Prostate gland (tissue), 2 donors: Measurements from ENCODE around the gene AMD1. TPM values are rescaled to one million over a fixed set of nuclear protein-coding genes. Genes with fewer than 3 reads are reported as not detected.

ENCODE experiments used
- DNase-seq: peaks from one replicate; pipeline ENCODE4 v3.0.0-alpha.2; 2019; ENCODE audit warnings: low spot score
- H3K27ac ChIP-seq, 2 donors: fragments of 200-600 bp; sonication (generic); 2 replicates each; pipeline ENCODE4 v1.5.1; 2017 to 2019
- H3K27me3 ChIP-seq: fragments of 200-600 bp; sonication (generic); replicated peaks from 2 replicates; pipeline ENCODE4 v1.5.1; 2019; ENCODE audit not compliant: insufficient read depth
- H3K36me3 ChIP-seq, 2 donors: fragments of 200-600 bp; sonication (generic); 1 replicate in 1 of 2; 2 replicates in 1 of 2; pipeline versions ENCODE4 v1.5.1 to v1.8.1; 2017 to 2019
- H3K4me1 ChIP-seq: fragments of 200-600 bp; sonication (generic); replicated peaks from 2 replicates; pipeline ENCODE4 v1.5.1; 2019
- H3K4me3 ChIP-seq, 2 donors: fragments of 200-600 bp; sonication (generic); 2 replicates each; pipeline ENCODE4 v1.5.1; 2017 to 2019
- H3K9me3 ChIP-seq: fragments of 200-600 bp; sonication (generic); 2 replicates; pipeline ENCODE4 v1.5.1; 2017
- POLR2A ChIP-seq: fragments of 450-650 bp; IDR thresholded peaks from one replicate; pipeline ENCODE4 v1.6.1; 2016; ENCODE audit warnings: antibody characterized with exemption, mild to moderate bottlenecking
- POLR2AphosphoS5 ChIP-seq: sonication (generic); formaldehyde crosslinking; IDR thresholded peaks from one replicate; pipeline ENCODE4 v1.6.1; 2017; ENCODE audit warnings: antibody characterized with exemption
- WGBS: methylation state at CpG from one replicate; pipeline ENCODE4 v1.1.5; 2018; 5-methylcytosine and 5-hydroxymethylcytosine counted together
- intact Hi-C: fragments of 100-400 bp; cut with DNase I; formaldehyde crosslinking; loops from one replicate; pipeline ENCODE4 v1.14.2; 2022
- small RNA-seq, 2 donors: library from RNA; depleted of rRNA; stranded (forward); fragments of <200 nt; gene quantifications; one replicate each; pipeline ENCODE3, GENCODE V24; 2016
- total RNA-seq, 2 donors: library from RNA; depleted of rRNA; stranded (reverse); fragments of >200 nt; gene quantifications; one replicate each; pipeline ENCODE4 v1.1.0, GENCODE V29; 2016
- TF ChIP-seq, protein P1 (sequence below), 4 experiments: fragments of 200-600 bp in 2 of 4; fragments of 450-650 bp in 2 of 4; sonication (generic) in 2 of 4; IDR thresholded peaks; 1 replicate in 3 of 4; 2 replicates in 1 of 4; pipeline ENCODE4 v1.5.1; 2016 to 2019; ENCODE audit warnings: antibody characterized with exemption in 4 of 4, mild to moderate bottlenecking in 2 of 4, moderate library complexity in 2 of 4

AMD1 gene
- total RNA-seq, 2 donors from 2014 or later = 286 to 504 TPM

- H3K27ac ChIP-seq = no peak overlapping the region
- H3K9me3 ChIP-seq = no peaks in the 10 kb centered on the region
- no peak for DNase-seq
- H3K36me3 ChIP-seq = no peaks in the 10 kb centered on the region
- no peak overlapping the region for H3K4me3 ChIP-seq
- H3K4me1 ChIP-seq = no peaks in the 10 kb centered on the region
- intact Hi-C loops = no loop called here
- WGBS = 98% methylated on average over 6 of the region's 6 CpGs
- H3K27me3 ChIP-seq = no peaks in the 10 kb centered on the region
- TF ChIP-seq, protein P1, sequence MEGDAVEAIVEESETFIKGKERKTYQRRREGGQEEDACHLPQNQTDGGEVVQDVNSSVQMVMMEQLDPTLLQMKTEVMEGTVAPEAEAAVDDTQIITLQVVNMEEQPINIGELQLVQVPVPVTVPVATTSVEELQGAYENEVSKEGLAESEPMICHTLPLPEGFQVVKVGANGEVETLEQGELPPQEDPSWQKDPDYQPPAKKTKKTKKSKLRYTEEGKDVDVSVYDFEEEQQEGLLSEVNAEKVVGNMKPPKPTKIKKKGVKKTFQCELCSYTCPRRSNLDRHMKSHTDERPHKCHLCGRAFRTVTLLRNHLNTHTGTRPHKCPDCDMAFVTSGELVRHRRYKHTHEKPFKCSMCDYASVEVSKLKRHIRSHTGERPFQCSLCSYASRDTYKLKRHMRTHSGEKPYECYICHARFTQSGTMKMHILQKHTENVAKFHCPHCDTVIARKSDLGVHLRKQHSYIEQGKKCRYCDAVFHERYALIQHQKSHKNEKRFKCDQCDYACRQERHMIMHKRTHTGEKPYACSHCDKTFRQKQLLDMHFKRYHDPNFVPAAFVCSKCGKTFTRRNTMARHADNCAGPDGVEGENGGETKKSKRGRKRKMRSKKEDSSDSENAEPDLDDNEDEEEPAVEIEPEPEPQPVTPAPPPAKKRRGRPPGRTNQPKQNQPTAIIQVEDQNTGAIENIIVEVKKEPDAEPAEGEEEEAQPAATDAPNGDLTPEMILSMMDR (IDR thresholded peaks at IDR 0.05) = no peak
- no peak for TF ChIP-seq POLR2AphosphoS5
- no peak for TF ChIP-seq POLR2A
Measured at GRCh38 chr6:110938171-110938570, 63.6 kb downstream of the AMD1 start.

DNA sequence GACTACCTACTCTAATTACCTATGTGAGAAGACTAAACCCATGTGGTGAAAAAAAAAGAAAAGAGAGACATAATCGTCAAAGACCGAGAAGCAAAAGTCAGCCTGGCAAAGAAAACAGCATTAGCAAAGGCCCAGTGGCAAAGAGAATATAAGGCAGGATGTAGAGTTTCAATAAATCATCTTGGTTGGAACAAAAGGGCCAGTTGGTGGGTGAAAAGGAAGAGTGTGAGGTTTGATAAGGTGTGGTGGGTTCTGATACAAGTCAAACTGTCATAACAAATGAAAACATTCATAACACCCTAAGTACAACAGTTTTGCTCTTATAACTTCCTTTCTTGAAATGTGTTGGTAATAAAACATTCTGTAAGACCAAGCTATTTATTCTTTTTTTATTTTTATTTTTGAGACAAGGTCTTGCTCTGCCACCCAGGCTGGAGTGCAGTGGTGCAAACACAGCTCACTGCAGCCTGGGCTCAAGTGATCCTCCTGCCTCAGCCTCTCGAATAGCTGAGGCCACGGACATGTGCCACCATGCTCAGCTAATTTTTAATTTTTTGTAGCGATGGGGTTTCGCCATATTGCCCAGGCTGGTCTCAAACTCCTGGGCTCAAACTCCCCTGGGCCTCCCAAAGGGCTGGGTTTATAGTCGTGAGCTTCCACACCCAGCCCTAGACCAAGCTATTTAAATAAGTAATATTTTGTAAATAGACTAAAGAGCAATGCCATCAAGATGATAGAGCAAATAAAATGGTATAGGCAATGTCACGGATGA, 65.0 kb downstream of the AMD1 start:
- no peak overlapping the region for H3K27ac ChIP-seq
- 88% methylated on average over 8 of the region's 8 CpGs for WGBS
- no peaks in the 10 kb centered on the region for H3K36me3 ChIP-seq
- H3K27me3 ChIP-seq = no peaks in the 10 kb centered on the region
- no peak overlapping the region for H3K4me3 ChIP-seq
- no peak for DNase-seq
- intact Hi-C loops = no loop called here
- H3K9me3 ChIP-seq = no peaks in the 10 kb centered on the region
- TF ChIP-seq POLR2AphosphoS5 = no peak
- TF ChIP-seq, protein P1 (IDR thresholded peaks at IDR 0.05) = no peak
- no peak for TF ChIP-seq POLR2A
- no peaks in the 10 kb centered on the region for H3K4me1 ChIP-seq

DNA sequence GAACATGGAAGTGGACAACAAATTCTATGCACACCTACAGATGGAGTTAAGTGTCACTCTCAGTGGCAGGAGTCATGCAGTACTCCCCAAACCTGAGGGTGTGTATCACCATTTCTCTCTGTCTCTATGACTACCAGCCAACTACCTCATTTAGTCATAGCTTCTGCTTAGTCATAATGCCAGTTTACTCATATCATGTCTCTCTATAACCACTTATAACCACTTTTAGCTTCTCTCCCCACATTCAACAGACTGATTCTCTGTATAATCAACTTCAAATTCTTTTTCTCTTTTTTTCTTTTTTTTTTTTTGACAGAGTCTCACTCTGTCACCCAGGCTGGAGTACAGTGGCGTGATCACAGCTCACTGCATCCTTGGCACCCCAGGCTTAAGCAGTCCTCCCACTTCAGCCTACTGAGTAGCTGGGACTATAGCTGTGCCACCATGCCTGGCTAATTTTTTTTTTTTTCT, 70.1 kb downstream of the AMD1 start:
- H3K9me3 ChIP-seq = no peaks in the 10 kb centered on the region
- H3K4me3 ChIP-seq = no peak overlapping the region
- TF ChIP-seq, protein P1 (IDR thresholded peaks at IDR 0.05) = no peak
- TF ChIP-seq POLR2AphosphoS5 (no peak), POLR2A (no peak)
- no peaks in the 10 kb centered on the region for H3K4me1 ChIP-seq
- intact Hi-C loops = loop anchor here (5.0 kb wide), 1 partner anchor 417 kb away; no protein-coding TSS in a partner anchor
- no peaks in the 10 kb centered on the region for H3K36me3 ChIP-seq
- no peak overlapping the region for H3K27ac ChIP-seq
- no peak for DNase-seq
- WGBS = 91% methylated on average over 1 of the region's 1 CpG
- no peaks in the 10 kb centered on the region for H3K27me3 ChIP-seq

Small RNA genes within 50 kb of the gene (small RNA-seq; reads per million reads assigned to genes)
- gene RNU6-1115P = 0 reads per million in 2 donors
- gene SNORA40C = 0 reads per million in 2 donors

Other genes starting within 250 kb of the AMD1 start
- gene CDK19, start 59.3 kb upstream of the AMD1 start, total RNA-seq = 10 to 100 TPM; 41.4 to 70.2 TPM
- gene GTF3C6, start 83.9 kb downstream of the AMD1 start, total RNA-seq = 10 to 100 TPM; 72.0 to 98.1 TPM
- 10 to 100 TPM; 18.6 to 19.1 TPM for gene RPF2, start 107.3 kb downstream of the AMD1 start, total RNA-seq
- gene SLC16A10, start 212.7 kb downstream of the AMD1 start, total RNA-seq = 10 to 100 TPM; 11.5 to 12.5 TPM